Measurements from ENCODE around the gene PATZ1. TPM values are rescaled to one million over a fixed set of nuclear protein-coding genes. Genes with fewer than 3 reads are reported as not detected.
A peak's percentile ranks its signal among the peaks of the same experiment; 100 is the strongest.

Gene PATZ1
- total RNA-seq, 3 donors from 2014 or later (not counting 1 experiment from before 2014, with no cell fraction given): 31.5 to 39.2 (median 37.3) TPM

GRCh38 chr22:31341386-31342088 lies 4.6 kb downstream of the PATZ1 start:
- Mint-ChIP-seq H3K27ac (peak overlapping the region; percentile 51 to 82), H3K9me3 (no peaks in the 10 kb centered on the region), H3K4me1 (peaks cover 72 to 73% of the 10 kb centered on the region in 2 donors), H3K36me3 (no peaks in the 10 kb centered on the region), H3K27me3 (ENCODE audit: low read depth in 2 of 2) (no peaks in the 10 kb centered on the region), H3K4me3 (peak overlapping the region; percentile 51)
- intact Hi-C loops (cut with micrococcal nuclease): loop anchor here (10.0 kb wide), 1 partner anchor 153 kb away; the partner anchor contains the start of gene SFI1
- H3K4me3 ChIP-seq (ENCODE audit: low read length): no peak overlapping the region
- H3K4me1 ChIP-seq (ENCODE audit: control insufficient read depth, insufficient read depth, low read length): peaks cover 58% of the 10 kb centered on the region
- ATAC-seq: no peak
- peaks cover 59% of the 10 kb centered on the region for H3K36me3 ChIP-seq (ENCODE audit: control insufficient read depth, insufficient read depth, low read length)
- no peaks in the 10 kb centered on the region for H3K27me3 ChIP-seq (ENCODE audit: control insufficient read depth, insufficient read depth, low read length)
- H3K27ac ChIP-seq (ENCODE audit: low read length): no peak overlapping the region
- H3K9me3 ChIP-seq (ENCODE audit: control insufficient read depth, insufficient read depth, low read length): no peaks in the 10 kb centered on the region
- DNase-seq: no peak
- TF ChIP-seq CTCF (IDR thresholded peaks at IDR 0.05): no peak
- 93% methylated on average over 14 of the region's 14 CpGs for WGBS (ENCODE audit: insufficient coverage)

GRCh38 chr22:31340765-31341247 lies 5.3 kb downstream of the PATZ1 start:
- H3K27ac Mint-ChIP-seq: peak overlapping the region; percentile 51 to 82
- H3K9me3 ChIP-seq (ENCODE audit: control insufficient read depth, insufficient read depth, low read length): no peaks in the 10 kb centered on the region

GRCh38 chr22:31340360-31340759 lies 5.8 kb downstream of the PATZ1 start:
- H3K36me3 Mint-ChIP-seq: no peaks in the 10 kb centered on the region
- TF ChIP-seq CTCF (IDR thresholded peaks at IDR 0.05): no peak
- Histone ChIP-seq H3K27ac (ENCODE audit: low read length) (no peak overlapping the region), H3K9me3 (ENCODE audit: control insufficient read depth, insufficient read depth, low read length) (no peaks in the 10 kb centered on the region), H3K4me1 (ENCODE audit: control insufficient read depth, insufficient read depth, low read length) (peaks cover 56% of the 10 kb centered on the region), H3K27me3 (ENCODE audit: control insufficient read depth, insufficient read depth, low read length) (no peaks in the 10 kb centered on the region), H3K4me3 (ENCODE audit: low read length) (no peak overlapping the region), H3K36me3 (ENCODE audit: control insufficient read depth, insufficient read depth, low read length) (peaks cover 65% of the 10 kb centered on the region)
- ATAC-seq (no peak), DNase-seq (no peak)
- 90% methylated on average over 6 of the region's 6 CpGs for WGBS (ENCODE audit: insufficient coverage)
- H3K4me3 Mint-ChIP-seq: peak overlapping the region; percentile 31
- peak overlapping the region; percentile 53 to 82 for H3K27ac Mint-ChIP-seq
- peaks cover 77% of the 10 kb centered on the region in 2 donors for H3K4me1 Mint-ChIP-seq
- H3K27me3 Mint-ChIP-seq (ENCODE audit: low read depth in 2 of 2): no peaks in the 10 kb centered on the region
- intact Hi-C loops (cut with micrococcal nuclease): loop anchor here (10.0 kb wide), 1 partner anchor 154 kb away; the partner anchor contains the start of gene SFI1
- H3K9me3 Mint-ChIP-seq: no peaks in the 10 kb centered on the region

More at GRCh38 chr22:31340765-31341247, 5.3 kb downstream of the PATZ1 start:
- WGBS (ENCODE audit: insufficient coverage): 43% methylated on average over 2 of the region's 2 CpGs
- intact Hi-C loops (cut with micrococcal nuclease): loop anchor here (10.0 kb wide), 1 partner anchor 154 kb away; the partner anchor contains the start of gene SFI1
- no peak for TF ChIP-seq CTCF (IDR thresholded peaks at IDR 0.05)
- Histone ChIP-seq H3K4me1 (ENCODE audit: control insufficient read depth, insufficient read depth, low read length) (peaks cover 58% of the 10 kb centered on the region), H3K27me3 (ENCODE audit: control insufficient read depth, insufficient read depth, low read length) (no peaks in the 10 kb centered on the region), H3K27ac (ENCODE audit: low read length) (no peak overlapping the region), H3K4me3 (ENCODE audit: low read length) (no peak overlapping the region), H3K36me3 (ENCODE audit: control insufficient read depth, insufficient read depth, low read length) (peaks cover 61% of the 10 kb centered on the region)
- Mint-ChIP-seq H3K27me3 (ENCODE audit: low read depth in 2 of 2) (no peaks in the 10 kb centered on the region), H3K9me3 (no peaks in the 10 kb centered on the region), H3K4me3 (peak overlapping the region; percentile 31), H3K36me3 (no peaks in the 10 kb centered on the region), H3K4me1 (peaks cover 76% of the 10 kb centered on the region in 2 donors)
- DNase-seq: no peak
- no peak for ATAC-seq
